ENCODE results near the gene MAFB.

MAFB gene

DNA sequence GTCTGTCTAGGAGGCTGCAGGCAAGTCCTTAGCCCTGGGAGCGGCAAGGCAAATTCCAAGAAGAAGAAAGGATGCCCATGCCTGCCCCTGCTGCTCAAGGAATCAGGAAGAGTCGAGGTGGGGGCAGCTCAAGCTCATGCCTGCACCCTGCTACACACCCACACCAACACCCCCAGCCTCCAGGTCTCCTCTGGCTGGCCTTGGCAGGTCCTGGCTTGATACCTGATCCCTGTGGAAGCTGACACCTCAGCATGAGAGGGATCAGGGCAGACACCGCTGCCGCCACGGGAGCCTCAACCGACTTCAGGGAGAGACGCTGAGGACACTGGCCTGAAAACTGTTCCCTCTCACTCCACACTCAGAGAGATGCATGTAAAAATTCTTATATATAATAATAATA lies 35.5 kb upstream of the MAFB start:
- POLR2A ChIA-PET (ENCODE audit: low non-redundant PET), result interaction anchor here (0.5 kb wide), 1 partner anchor 271 kb away, joined by 3 read pairs; no protein-coding TSS in a partner anchor
- CTCF ChIA-PET, result no interaction called here

DNA sequence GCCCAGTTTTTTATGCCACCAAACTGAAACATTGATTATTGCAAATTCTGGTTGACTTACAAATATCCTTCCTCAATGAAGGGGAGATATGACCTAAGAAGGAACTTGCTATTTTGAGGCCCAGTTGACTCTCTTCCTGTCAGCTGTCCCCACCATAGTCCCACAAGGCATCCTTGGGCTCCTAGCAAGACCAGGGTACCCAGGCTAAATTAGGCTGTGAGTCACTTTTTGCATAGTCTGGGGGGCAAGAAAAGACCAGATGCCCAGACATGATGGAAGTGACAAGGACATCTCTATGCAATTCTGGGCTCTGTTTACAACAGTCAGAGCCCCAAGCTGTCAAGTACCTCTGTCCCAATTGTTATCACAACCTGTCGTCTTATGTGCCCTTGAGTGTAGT lies 31.8 kb upstream of the MAFB start:
- TF ChIP-seq, protein P1, sequence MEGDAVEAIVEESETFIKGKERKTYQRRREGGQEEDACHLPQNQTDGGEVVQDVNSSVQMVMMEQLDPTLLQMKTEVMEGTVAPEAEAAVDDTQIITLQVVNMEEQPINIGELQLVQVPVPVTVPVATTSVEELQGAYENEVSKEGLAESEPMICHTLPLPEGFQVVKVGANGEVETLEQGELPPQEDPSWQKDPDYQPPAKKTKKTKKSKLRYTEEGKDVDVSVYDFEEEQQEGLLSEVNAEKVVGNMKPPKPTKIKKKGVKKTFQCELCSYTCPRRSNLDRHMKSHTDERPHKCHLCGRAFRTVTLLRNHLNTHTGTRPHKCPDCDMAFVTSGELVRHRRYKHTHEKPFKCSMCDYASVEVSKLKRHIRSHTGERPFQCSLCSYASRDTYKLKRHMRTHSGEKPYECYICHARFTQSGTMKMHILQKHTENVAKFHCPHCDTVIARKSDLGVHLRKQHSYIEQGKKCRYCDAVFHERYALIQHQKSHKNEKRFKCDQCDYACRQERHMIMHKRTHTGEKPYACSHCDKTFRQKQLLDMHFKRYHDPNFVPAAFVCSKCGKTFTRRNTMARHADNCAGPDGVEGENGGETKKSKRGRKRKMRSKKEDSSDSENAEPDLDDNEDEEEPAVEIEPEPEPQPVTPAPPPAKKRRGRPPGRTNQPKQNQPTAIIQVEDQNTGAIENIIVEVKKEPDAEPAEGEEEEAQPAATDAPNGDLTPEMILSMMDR (conservative IDR thresholded peaks at IDR 0.05; ENCODE audit: low read depth), result no peak
- no peak overlapping the region for H3K27ac ChIP-seq
- ChIA-PET CTCF (interaction anchor here (0.8 to 1.3 kb wide), 3 partner anchors 13 to 1098 kb away, joined by 3 read pairs; no protein-coding TSS in a partner anchor), POLR2A (ENCODE audit: low non-redundant PET) (no interaction called here)
- DNase-seq (ENCODE audit: low spot score), result no peak

More for the DNA sequence above, 35.5 kb upstream of the MAFB start:
- no peak overlapping the region for H3K27ac ChIP-seq
- no peak for DNase-seq (ENCODE audit: low spot score)
- TF ChIP-seq, protein P1 (conservative IDR thresholded peaks at IDR 0.05; ENCODE audit: low read depth), result no peak

DNA sequence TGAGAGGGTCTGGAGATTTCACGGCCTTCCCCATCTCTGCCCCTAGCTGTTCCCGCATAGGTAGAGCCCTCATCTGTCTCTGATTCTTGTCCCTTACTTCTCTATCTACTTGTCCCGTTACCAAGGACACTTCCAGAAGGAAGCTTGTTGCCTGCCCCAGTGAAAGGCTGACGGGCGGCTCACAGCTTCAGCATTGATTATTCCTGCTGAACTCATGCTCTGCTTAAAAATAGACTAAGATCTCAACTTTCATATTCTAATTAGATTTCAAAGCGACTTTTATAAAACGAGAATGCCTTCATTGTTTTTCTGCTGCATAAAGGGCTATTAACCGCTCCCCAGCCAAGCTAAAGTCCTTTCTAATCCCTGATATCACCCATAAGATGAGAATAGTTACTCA lies 31.1 kb upstream of the MAFB start:
- no peak overlapping the region for H3K27ac ChIP-seq
- ChIA-PET CTCF (interaction anchor here (0.5 to 1.3 kb wide), 7 partner anchors 13 to 1097 kb away, joined by 3 to 6 read pairs (median 3); no protein-coding TSS in a partner anchor), POLR2A (ENCODE audit: low non-redundant PET) (no interaction called here)
- no peak for DNase-seq (ENCODE audit: low spot score)
- TF ChIP-seq, protein P1 (conservative IDR thresholded peaks at IDR 0.05; ENCODE audit: low read depth), result no peak

DNA sequence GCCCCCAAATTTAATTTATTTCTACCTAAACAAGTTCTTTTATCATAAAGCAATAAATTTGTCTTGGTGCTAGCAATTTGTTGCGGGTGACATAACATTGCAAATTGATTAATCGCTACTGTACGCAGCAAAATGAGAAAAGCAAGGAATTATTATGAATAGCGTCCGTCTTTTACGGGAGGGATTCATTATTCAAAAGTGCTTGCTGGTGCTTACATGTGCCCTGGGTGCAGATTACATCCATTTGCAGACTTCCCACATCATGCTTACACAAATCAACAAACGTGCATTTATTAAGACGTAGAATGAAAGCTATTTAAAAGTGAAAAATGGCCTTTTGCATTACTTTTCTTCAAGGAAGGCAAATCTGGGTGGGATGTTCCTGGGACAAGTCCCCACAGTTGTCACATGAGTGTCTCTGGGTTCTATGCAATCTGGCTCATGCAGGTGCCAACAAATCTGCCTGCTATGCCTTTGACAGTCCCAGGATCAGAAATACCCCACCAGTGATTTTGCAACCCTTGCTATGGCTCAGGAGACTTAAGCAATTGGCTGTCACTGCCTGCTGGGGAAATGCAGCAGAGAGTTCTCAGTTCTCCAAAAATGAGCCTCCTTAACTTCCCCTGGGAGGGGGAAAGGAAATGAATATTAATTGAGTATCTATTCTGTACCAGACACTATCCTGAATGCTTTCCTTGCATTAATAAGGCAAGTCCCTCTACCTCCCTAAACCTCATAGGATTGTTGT lies 30.1 kb upstream of the MAFB start:
- TF ChIP-seq, protein P1 (conservative IDR thresholded peaks at IDR 0.05; ENCODE audit: low read depth), result no peak
- POLR2A ChIA-PET (ENCODE audit: low non-redundant PET), result no interaction called here
- CTCF ChIA-PET, result interaction anchor here (0.6 to 1.3 kb wide), 3 partner anchors 14 to 747 kb away, joined by 3 to 6 read pairs (median 4); no protein-coding TSS in a partner anchor

DNA sequence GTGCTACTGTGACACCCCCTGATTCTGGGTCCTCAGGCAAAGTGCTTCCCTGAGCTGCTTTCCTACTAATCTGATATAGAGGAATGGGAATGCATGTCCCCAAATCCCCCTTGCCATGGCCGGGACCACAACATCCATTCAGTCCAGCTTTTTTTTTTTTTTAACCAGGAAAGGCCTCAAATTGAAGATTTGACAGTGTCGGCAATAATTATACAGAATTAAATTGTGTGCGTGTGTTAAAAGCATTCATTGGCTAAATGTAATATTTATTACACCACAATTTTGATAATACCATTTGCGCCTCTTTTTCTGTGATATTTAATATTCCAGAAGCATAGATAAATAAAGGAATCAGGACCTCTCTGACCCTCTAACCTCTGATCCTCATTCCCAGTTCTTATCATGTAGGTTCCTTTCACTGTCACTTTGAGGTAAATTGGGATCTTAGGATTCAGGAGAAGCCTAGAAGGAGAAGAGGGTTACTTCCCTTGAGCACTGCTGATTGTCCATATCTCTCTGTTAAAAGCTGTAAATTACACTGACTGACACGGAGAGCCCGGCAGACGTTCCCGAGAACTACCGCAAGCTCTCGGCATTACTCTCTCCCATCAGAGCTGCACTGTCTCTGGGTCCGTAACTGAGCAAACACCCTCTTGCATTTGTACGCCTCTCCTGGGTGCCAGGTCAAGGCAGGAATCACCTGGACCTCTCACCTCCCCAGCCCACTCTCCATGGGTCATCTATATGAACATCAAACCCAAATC lies 29.4 kb upstream of the MAFB start:
- ChIA-PET POLR2A (ENCODE audit: low non-redundant PET) (no interaction called here), CTCF (interaction anchor here (0.7 to 1.6 kb wide), 2 partner anchors 8 to 12 kb away, joined by 4 read pairs; no protein-coding TSS in a partner anchor)
- no peak for DNase-seq (ENCODE audit: low spot score)
- no peak overlapping the region for H3K27ac ChIP-seq
- TF ChIP-seq, protein P1 (conservative IDR thresholded peaks at IDR 0.05; ENCODE audit: low read depth), result no peak

More for the DNA sequence above, 30.1 kb upstream of the MAFB start:
- DNase-seq (ENCODE audit: low spot score), result no peak
- no peak overlapping the region for H3K27ac ChIP-seq

DNA sequence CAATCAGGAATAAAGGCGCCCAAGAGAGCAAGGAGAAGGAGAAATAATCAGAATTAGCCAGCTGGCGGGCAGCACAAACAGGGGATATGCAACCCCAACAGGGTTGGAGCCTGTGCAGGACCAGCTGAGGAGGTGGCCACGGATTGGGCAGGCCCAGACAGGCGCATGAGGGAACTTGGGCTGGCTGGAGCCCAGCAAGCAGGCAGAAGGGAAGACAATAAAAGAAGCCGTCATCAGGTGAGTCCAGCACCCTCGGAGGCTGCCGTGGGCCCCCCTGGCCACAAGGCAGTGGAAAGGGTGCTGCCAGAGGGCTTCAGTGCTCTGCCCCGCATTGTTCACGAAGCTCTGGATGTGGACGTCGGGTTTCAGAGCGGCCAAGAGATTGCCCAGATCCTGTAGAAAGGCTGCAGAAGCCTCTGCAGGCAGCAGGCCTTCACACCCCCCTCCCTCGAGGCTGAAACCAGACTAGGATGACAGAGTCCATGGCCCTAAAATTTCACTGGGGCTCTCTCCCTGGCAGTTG lies 28.4 kb upstream of the MAFB start:
- TF ChIP-seq, protein P1 (conservative IDR thresholded peaks at IDR 0.05; ENCODE audit: low read depth), result no peak
- POLR2A ChIA-PET (ENCODE audit: low non-redundant PET), result no interaction called here

More for the DNA sequence above, 28.4 kb upstream of the MAFB start:
- peak; percentile 49 for DNase-seq (ENCODE audit: low spot score)
- no peak overlapping the region for H3K27ac ChIP-seq
- CTCF ChIA-PET, result interaction anchor here (0.7 to 1.6 kb wide), 6 partner anchors 9 to 1651 kb away, joined by 4 to 5 read pairs (median 4); no protein-coding TSS in a partner anchor
